IPS-11a (cell line): ENCODE measurements around the gene CBR1.
A peak's percentile ranks its signal among the peaks of the same experiment; 100 is the strongest.
"Not testable (repeated sequence)": the region's sequence is repeated elsewhere in the genome, so short reads cannot be mapped to it uniquely, and the experiment has no call there.

Source experiments
- H3K4me3 ChIP-seq: one replicate; pipeline ENCODE4 v1.5.1; 2013; ENCODE audit warnings: low read depth, low read length, control low read depth

The CBR1 gene

GRCh38 chr21:36079010-36079649, 9.3 kb downstream of the CBR1 start:
- no peak overlapping the region for H3K4me3 ChIP-seq

- no peak overlapping the region for H3K4me3 ChIP-seq
Measured at GRCh38 chr21:36079671-36080070, 9.8 kb downstream of the CBR1 start.

GRCh38 chr21:36080386-36080785, 10.6 kb downstream of the CBR1 start:
- H3K4me3 ChIP-seq = no peak overlapping the region

- H3K4me3 ChIP-seq = no peak overlapping the region
Measured at GRCh38 chr21:36082237-36082664, 12.4 kb downstream of the CBR1 start.

- no peak overlapping the region for H3K4me3 ChIP-seq
Measured at GRCh38 chr21:36087362-36088138, 17.7 kb downstream of the CBR1 start.

- no peak overlapping the region for H3K4me3 ChIP-seq
Measured at GRCh38 chr21:36089946-36090345, 20.1 kb downstream of the CBR1 start.

- no peak overlapping the region for H3K4me3 ChIP-seq
Measured at GRCh38 chr21:36092681-36093080, 22.9 kb downstream of the CBR1 start.

GRCh38 chr21:36093512-36093911, 23.7 kb downstream of the CBR1 start:
- no peak overlapping the region for H3K4me3 ChIP-seq

- H3K4me3 ChIP-seq = no peak overlapping the region
Measured at GRCh38 chr21:36096398-36097290, 26.8 kb downstream of the CBR1 start.

- H3K4me3 ChIP-seq = no peak overlapping the region
Measured at GRCh38 chr21:36097427-36098181, 27.8 kb downstream of the CBR1 start.

GRCh38 chr21:36098182-36098532, 28.3 kb downstream of the CBR1 start:
- no peak overlapping the region for H3K4me3 ChIP-seq

GRCh38 chr21:36099000-36099399, 29.2 kb downstream of the CBR1 start:
- no peak overlapping the region for H3K4me3 ChIP-seq

GRCh38 chr21:36099695-36100211, 29.9 kb downstream of the CBR1 start:
- H3K4me3 ChIP-seq = not testable (repeated sequence)

- H3K4me3 ChIP-seq = no peak overlapping the region
Measured at GRCh38 chr21:36100971-36101641, 31.3 kb downstream of the CBR1 start.

GRCh38 chr21:36103434-36103833, 33.6 kb downstream of the CBR1 start:
- no peak overlapping the region for H3K4me3 ChIP-seq

- peak overlapping the region; percentile 75 for H3K4me3 ChIP-seq
Measured at GRCh38 chr21:36104317-36105300, 34.8 kb downstream of the CBR1 start.

- peak overlapping the region; percentile 75 for H3K4me3 ChIP-seq
Measured at GRCh38 chr21:36105327-36105842, 35.6 kb downstream of the CBR1 start.

- no peak overlapping the region for H3K4me3 ChIP-seq
Measured at GRCh38 chr21:36109868-36110267, 40.0 kb downstream of the CBR1 start.

GRCh38 chr21:36111238-36111637, 41.4 kb downstream of the CBR1 start:
- no peak overlapping the region for H3K4me3 ChIP-seq
